ENCODE measurements around the gene ADARB1. TPM values are rescaled to one million over a fixed set of nuclear protein-coding genes. Genes with fewer than 3 reads are reported as not detected.

The ADARB1 gene
- total RNA-seq, 1 donor from 2014 or later: 25.8 TPM

GRCh38 chr21:45078877-45079281 lies 4.5 kb downstream of the ADARB1 start:
- Mint-ChIP-seq H3K27ac (ENCODE audit: unreplicated experiment) (no peak overlapping the region), H3K9me3 (ENCODE audit: unreplicated experiment) (no peaks in the 10 kb centered on the region), H3K36me3 (ENCODE audit: low read depth, unreplicated experiment) (peaks cover 8% of the 10 kb centered on the region), H3K27me3 (ENCODE audit: low read depth, unreplicated experiment) (no peaks in the 10 kb centered on the region), H3K4me1 (ENCODE audit: low read depth, unreplicated experiment) (peaks cover 28% of the 10 kb centered on the region), H3K4me3 (ENCODE audit: unreplicated experiment) (no peak overlapping the region)
- H3K36me3 ChIP-seq (ENCODE audit: insufficient read depth, low read length): no peaks in the 10 kb centered on the region
- H3K27ac ChIP-seq (ENCODE audit: low read depth, low read length): no peak overlapping the region
- FAIRE-seq: no peak
- DNase-seq (ENCODE audit: low read depth): peak; percentile 71
- H4K20me1 ChIP-seq (ENCODE audit: insufficient read depth, low read length): peaks cover 56% of the 10 kb centered on the region
- no peaks in the 10 kb centered on the region for H3K9me3 ChIP-seq (ENCODE audit: insufficient read depth, low read depth, low read length)
- H3K4me2 ChIP-seq (ENCODE audit: low read length): no peak overlapping the region
- H3K9ac ChIP-seq (ENCODE audit: low read length): no peak overlapping the region
- TF ChIP-seq CTCF (IDR thresholded peaks at IDR 0.05; ENCODE audit: insufficient read depth, low read depth, low read length) (no peak), EZH2 (IDR thresholded peaks at IDR 0.05; ENCODE audit: insufficient read depth, low read length) (no peak)
- peaks cover 13% of the 10 kb centered on the region for H3K4me1 ChIP-seq (ENCODE audit: insufficient read depth, low read length)
- H3K27me3 ChIP-seq (ENCODE audit: insufficient read depth, low read length): no peaks in the 10 kb centered on the region
- no peak overlapping the region for H3K4me3 ChIP-seq (ENCODE audit: insufficient read depth, low read depth, low read length)
- H2AFZ ChIP-seq (ENCODE audit: low read depth, low read length): no peak overlapping the region
- peaks cover 69% of the 10 kb centered on the region for H3K79me2 ChIP-seq (ENCODE audit: insufficient read depth, low read length)

- H4K20me1 ChIP-seq (ENCODE audit: insufficient read depth, low read length): peaks cover 61% of the 10 kb centered on the region
- DNase-seq (ENCODE audit: low read depth): no peak
- no peak overlapping the region for H3K27ac ChIP-seq (ENCODE audit: low read depth, low read length)
- H2AFZ ChIP-seq (ENCODE audit: low read depth, low read length): no peak overlapping the region
- no peaks in the 10 kb centered on the region for H3K27me3 ChIP-seq (ENCODE audit: insufficient read depth, low read length)
- H3K4me1 Mint-ChIP-seq (ENCODE audit: low read depth, unreplicated experiment): peaks cover 28% of the 10 kb centered on the region
- H3K4me3 ChIP-seq (ENCODE audit: insufficient read depth, low read depth, low read length): no peak overlapping the region
- no peak for FAIRE-seq
- H3K4me3 Mint-ChIP-seq (ENCODE audit: unreplicated experiment): no peak overlapping the region
- H3K9me3 Mint-ChIP-seq (ENCODE audit: unreplicated experiment): no peaks in the 10 kb centered on the region
- H3K36me3 Mint-ChIP-seq (ENCODE audit: low read depth, unreplicated experiment): peaks cover 8% of the 10 kb centered on the region
- TF ChIP-seq CTCF (IDR thresholded peaks at IDR 0.05; ENCODE audit: insufficient read depth, low read depth, low read length) (no peak), EZH2 (IDR thresholded peaks at IDR 0.05; ENCODE audit: insufficient read depth, low read length) (no peak)
- no peaks in the 10 kb centered on the region for H3K27me3 Mint-ChIP-seq (ENCODE audit: low read depth, unreplicated experiment)
- H3K36me3 ChIP-seq (ENCODE audit: insufficient read depth, low read length): no peaks in the 10 kb centered on the region
- H3K9ac ChIP-seq (ENCODE audit: low read length): no peak overlapping the region
- H3K79me2 ChIP-seq (ENCODE audit: insufficient read depth, low read length): peaks cover 74% of the 10 kb centered on the region
- peak overlapping the region; percentile 43 for H3K27ac Mint-ChIP-seq (ENCODE audit: unreplicated experiment)
- H3K4me2 ChIP-seq (ENCODE audit: low read length): no peak overlapping the region
- no peaks in the 10 kb centered on the region for H3K9me3 ChIP-seq (ENCODE audit: insufficient read depth, low read depth, low read length)
- peaks cover 13% of the 10 kb centered on the region for H3K4me1 ChIP-seq (ENCODE audit: insufficient read depth, low read length)
Observed at GRCh38 chr21:45079351-45079750, 5.0 kb downstream of the ADARB1 start.

GRCh38 chr21:45080232-45080631 lies 5.9 kb downstream of the ADARB1 start:
- Histone ChIP-seq H3K36me3 (ENCODE audit: insufficient read depth, low read length) (no peaks in the 10 kb centered on the region), H4K20me1 (ENCODE audit: insufficient read depth, low read length) (peaks cover 64% of the 10 kb centered on the region), H3K4me2 (ENCODE audit: low read length) (no peak overlapping the region), H3K79me2 (ENCODE audit: insufficient read depth, low read length) (peaks cover 78% of the 10 kb centered on the region), H3K9me3 (ENCODE audit: insufficient read depth, low read depth, low read length) (no peaks in the 10 kb centered on the region), H3K4me3 (ENCODE audit: insufficient read depth, low read depth, low read length) (no peak overlapping the region), H3K27me3 (ENCODE audit: insufficient read depth, low read length) (no peaks in the 10 kb centered on the region), H3K9ac (ENCODE audit: low read length) (no peak overlapping the region), H3K27ac (ENCODE audit: low read depth, low read length) (no peak overlapping the region), H2AFZ (ENCODE audit: low read depth, low read length) (no peak overlapping the region), H3K4me1 (ENCODE audit: insufficient read depth, low read length) (peaks cover 13% of the 10 kb centered on the region)
- H3K4me3 Mint-ChIP-seq (ENCODE audit: unreplicated experiment): no peak overlapping the region
- FAIRE-seq: no peak
- H3K27me3 Mint-ChIP-seq (ENCODE audit: low read depth, unreplicated experiment): no peaks in the 10 kb centered on the region
- H3K4me1 Mint-ChIP-seq (ENCODE audit: low read depth, unreplicated experiment): peaks cover 28% of the 10 kb centered on the region
- DNase-seq (ENCODE audit: low read depth): no peak
- no peak overlapping the region for H3K27ac Mint-ChIP-seq (ENCODE audit: unreplicated experiment)
- TF ChIP-seq EZH2 (IDR thresholded peaks at IDR 0.05; ENCODE audit: insufficient read depth, low read length) (no peak), CTCF (IDR thresholded peaks at IDR 0.05; ENCODE audit: insufficient read depth, low read depth, low read length) (no peak)
- peaks cover 8% of the 10 kb centered on the region for H3K36me3 Mint-ChIP-seq (ENCODE audit: low read depth, unreplicated experiment)
- no peaks in the 10 kb centered on the region for H3K9me3 Mint-ChIP-seq (ENCODE audit: unreplicated experiment)

Measured in astrocyte (in vitro differentiated cells and primary cell).